Fibroblast of skin of right biceps (primary cell): ENCODE data around the gene UROD.
A peak's percentile ranks its signal among the peaks of the same experiment; 100 is the strongest.

Experiments used
- DNase-seq: peaks from one replicate; pipeline ENCODE4 v3.0.0-alpha.2; 2013

UROD gene

DNA sequence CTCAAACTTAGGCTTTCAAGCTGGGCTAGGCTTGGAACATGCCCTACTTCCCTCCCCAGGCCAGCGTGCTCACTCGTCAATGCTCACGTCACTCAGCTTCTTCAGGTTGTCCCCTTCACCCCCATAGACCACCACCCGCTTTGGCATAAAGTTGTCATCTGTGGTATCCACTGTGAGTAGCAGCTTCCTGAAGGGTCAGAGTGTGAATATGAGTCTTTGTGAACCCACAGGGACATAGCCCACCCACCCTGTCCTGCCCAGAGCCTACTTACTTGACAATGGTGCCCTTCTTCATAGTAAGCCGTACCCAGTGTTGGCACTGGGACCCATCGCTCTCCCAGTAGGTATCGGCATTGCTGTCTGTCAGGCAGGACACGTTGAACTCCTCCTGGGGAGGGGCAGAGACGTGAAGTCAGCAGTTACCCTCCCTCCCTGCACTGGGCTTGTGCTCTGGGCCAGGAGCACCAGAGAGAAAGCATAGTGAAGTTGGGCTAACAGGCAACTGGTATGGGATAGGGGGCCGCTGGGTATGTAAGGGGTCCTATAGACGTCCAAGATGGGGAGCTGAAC, 2.7 kb upstream of the UROD start:
- no peak for DNase-seq

DNA sequence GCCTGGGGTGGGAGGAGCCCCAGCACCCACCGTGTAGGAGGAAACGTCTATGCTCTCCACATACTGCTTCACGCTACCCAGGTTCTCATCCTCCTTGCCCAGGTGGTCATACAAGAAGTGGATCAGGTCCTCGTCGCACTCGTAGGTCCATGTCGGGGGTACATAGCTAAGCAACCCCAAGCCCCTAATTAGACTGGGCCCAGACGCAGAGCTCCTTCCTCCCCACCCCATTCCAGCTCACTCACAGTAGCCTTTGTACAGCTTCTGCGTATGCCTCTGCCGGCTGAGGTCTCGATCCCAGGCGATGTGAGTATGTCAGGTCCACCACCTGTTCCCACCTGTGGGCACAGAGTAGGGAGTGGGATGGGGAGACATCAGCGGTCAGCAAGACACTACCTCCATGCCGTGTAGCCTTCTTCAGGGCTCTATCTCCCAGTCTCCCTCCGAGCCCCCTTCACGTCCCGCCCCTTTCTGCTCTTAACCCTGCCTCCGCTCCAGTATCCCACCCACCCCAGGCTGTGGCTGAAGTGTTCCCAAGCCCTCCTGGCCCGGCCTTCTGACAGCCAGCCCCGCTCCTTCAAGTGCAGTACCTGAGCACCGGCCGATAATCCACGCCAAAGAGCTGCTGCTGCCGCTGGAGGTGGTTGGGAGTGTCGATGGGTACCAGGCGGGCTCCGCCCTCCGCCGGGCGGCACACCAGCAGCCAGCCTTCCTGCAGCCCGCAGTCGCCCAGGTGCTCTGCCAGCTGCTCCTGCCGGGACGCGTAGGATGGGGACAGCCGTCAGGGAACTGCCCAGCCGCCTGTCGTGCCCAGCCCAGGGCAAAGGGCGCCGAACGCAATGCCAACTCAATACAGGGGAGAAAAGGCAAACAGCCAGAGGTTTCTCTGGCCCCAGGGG, 1.8 kb upstream of the UROD start:
- no peak for DNase-seq

DNA sequence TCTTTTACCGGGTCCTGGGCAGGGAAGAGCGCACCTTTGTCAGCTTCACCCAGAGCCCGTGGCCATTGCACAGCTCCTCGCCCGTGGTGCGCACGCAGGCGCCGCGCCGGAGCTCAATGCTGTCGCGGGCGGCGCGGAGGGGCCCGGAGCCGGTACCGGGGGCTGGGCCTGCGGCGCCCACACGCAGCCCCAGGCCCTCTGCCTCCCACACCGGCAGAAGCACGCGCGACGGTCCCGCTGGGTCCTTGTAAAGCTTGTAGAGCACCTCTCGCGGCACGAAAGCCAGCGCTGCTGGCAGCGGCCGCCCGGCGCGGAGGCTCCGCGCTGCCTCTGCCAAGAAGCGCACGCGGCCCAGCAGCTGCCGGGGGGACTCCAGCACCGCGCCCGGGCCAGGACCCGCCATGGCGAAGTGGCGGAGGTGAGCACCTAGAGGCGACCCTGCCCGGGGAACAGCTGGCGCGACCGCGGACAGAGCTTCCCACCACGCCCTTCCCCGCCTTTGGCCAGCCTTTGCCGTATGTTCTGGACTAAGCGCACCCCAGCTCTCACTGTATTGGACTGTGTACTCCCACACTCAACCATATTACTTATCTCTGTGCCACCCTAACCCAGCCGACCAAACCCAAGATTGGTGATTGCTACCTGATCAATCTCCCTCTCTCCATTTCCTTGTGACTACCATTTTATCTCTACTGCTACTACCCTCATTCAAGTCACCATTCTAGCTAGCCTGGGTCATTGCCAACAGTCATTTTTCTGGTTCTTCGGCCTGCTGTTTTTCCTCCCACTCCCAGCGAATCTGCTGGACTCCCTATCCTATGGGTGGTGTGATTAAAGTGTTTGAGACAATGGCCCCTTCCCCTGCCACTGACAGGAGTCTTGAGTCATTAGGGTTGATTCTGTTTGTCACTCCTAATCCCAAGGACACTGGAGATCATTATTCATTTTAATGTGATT, 921 bp upstream of the UROD start, which contains the start of gene HECTD3:
Gene HECTD3, minus strand, starts transcription at position 470 of the 957 bp plus-strand sequence. Its CDS starts 67 bp downstream, at position 403.
- DNase-seq: peak; percentile 69

DNA sequence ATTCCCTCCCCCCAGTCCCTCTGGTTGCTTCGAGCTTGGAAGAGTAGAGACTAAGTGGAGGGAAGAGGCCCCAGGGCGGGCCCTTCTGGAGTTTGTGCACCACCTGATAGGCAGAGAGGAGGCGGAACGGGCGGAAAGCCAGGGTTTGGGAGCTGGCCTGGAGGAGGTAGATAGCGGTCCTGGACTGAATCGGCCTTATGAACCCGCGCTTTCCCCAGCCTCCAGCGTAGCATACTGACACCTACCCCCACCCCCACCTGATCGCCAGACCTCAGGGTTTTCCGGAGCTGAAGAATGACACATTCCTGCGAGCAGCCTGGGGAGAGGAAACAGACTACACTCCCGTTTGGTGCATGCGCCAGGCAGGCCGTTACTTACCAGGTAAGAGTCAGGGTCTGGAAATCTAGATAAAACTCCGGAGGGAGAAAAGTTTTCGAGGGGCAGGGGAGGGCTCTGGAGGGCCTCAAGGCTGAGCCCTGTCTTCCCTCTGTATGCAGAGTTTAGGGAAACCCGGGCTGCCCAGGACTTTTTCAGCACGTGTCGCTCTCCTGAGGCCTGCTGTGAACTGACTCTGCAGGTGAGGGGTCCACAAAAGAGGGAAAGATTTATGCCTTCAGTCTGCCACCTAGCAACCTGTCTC, 705 bp downstream of the UROD start:
- DNase-seq: peak; percentile 46

DNA sequence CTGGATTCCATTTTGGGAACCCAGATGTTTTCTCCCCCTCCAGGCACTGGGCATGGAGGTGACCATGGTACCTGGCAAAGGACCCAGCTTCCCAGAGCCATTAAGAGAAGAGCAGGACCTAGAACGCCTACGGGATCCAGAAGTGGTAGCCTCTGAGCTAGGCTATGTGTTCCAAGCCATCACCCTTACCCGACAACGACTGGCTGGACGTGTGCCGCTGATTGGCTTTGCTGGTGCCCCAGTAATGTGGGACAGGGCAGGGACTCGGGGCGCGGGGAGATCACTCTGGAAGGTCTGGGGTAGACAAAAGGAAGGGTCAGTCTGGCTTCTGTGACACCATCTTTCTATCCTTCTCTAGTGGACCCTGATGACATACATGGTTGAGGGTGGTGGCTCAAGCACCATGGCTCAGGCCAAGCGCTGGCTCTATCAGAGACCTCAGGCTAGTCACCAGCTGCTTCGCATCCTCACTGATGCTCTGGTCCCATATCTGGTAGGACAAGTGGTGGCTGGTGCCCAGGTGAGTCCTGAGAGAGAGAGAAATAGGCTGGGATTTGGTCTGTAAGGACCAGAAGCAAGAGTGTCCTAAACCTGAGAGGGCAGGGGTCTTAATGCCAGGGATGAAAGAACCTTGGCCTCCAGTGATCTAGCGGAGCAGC, 1.6 kb downstream of the UROD start:
- DNase-seq: no peak

DNA sequence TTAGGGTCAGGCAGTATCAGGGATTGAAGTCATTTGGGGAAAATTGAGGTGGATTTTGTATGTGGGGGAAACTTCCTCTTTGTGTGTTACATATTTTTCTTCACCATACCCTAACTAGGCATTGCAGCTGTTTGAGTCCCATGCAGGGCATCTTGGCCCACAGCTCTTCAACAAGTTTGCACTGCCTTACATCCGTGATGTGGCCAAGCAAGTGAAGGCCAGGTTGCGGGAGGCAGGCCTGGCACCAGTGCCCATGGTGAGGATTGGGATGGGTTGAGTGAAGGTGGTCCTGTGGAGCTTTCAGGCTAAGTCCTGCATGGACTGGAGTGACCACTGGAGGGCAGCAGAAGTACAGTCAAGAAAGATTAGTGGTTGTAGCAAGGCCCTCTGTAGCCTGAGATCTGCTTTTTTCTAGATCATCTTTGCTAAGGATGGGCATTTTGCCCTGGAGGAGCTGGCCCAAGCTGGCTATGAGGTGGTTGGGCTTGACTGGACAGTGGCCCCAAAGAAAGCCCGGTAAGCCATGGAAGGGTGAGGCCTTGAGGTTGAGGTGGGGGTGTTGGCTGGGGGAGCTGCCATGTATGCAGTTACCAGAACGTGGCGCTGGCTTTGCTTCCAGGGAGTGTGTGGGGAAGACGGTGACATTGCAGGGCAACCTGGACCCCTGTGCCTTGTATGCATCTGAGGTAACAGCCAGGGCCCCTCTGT, 2.4 kb downstream of the UROD start:
- peak; percentile 73 for DNase-seq

DNA sequence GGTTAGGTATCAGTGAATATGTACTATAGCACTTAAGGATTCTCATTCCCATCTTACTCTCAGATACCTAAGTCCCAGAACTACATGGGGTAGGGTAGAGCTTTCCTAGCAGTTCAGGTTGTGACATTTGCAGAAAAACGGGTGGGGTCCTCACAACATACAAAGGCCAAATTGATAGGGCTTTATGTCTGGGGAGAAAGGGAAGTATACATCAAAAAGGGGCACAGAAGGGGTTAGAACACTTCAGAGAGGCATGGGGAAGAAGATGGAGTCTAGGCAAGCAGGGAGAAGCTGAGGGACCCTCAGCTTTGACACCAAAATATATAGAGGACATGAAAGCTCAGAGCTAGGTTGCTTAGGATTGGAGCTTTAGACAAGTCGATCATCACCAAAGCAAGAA, 3.6 kb downstream of the UROD start:
- DNase-seq: no peak

DNA sequence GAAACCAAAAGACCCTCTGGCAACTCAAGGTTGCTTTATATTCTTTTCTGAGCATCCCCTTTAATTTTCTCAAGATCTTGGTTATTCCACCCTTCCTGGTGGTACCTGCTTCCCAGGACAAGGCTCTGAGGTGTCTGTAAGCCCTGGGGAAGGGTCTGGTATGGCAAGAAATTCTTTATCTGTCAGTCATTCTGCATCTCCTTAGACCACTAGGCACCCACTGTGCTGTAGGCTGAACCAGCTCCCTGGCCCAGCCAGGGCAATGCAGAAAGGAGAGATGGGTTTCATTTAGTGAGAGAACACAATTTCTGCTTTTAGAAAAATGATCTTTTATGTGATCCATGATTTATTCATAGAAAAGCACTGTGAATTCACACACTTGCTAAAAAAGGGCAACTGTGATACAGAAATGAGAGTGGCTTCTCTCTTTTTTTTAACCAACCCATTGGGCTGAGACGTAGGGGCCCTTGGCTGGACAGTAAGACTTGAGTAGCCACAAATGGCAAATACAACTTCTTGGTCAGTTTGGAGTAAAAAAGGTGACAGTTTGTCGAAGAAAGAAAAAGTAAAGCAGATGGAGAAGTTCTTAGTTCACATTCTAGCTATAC, 4.1 kb downstream of the UROD start:
- no peak for DNase-seq

DNA sequence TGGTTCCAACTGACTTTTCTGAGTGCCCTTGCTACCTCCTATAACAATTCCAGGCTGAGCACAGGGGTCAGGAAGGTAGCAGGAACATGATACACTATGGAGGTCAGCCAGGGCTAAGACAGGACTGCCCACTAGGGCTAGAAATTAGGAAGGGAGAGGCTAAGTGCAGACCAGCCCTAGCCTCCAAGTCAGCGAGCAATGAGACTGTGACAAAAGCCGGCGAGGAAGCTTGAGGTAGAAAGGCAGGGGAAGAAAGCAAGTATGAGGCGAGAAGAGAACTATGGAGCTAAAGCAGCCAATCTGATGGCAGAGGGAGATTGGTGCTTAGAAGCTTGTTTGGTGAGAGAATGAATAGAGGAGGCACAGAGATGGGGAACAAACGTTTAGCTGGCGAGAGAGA, 4.7 kb downstream of the UROD start:
- DNase-seq: no peak

DNA sequence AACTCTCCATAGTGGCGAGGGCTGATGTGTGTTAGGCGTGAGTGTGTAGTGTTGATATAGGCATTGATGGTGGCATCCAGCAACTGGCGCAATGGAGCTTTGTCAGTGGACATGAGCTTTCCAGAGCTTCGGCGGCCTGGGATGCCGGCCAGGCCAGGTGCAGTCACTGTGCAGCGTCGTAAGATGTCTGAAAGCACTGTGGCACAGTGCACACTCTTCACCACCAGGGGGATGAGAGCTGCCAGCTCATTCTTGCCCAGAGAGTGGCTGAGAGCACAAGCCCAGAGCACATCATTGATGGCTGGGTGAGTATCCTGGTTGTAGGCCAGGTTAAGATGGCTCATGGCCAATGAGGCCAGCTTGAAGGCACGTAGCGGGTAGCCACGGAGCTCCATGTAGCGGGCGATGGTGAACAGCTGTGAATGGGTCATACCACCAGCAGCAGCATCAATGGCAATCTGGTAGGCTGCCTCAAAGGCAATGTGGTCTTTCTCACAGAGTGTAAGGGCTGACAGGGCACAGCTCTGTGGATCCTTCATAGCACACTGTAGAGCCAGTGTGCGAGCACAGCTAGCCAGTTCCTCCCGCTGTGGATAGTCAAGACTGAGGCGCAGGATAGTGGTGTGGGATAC, 6.7 kb downstream of the UROD start:
- DNase-seq: peak; percentile 42

DNA sequence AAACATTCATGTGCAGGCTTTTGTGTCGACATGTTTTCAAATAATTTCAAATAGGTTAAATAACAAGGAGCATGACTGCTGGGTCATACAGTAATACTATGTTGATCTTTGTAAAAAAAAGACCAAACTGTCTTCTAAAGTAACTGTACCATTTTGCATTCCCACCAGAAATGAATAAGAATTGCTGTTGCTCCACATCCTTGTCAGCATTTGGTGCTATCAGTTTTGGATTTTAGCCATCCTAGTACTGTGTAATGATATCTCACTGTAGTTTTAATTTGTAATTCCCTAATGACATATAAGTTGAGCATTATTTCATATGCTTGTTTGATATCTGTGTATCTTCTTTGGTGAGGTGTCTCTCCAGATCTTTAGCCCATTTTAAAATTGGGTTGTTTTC, 11.6 kb downstream of the UROD start:
- DNase-seq: no peak

DNA sequence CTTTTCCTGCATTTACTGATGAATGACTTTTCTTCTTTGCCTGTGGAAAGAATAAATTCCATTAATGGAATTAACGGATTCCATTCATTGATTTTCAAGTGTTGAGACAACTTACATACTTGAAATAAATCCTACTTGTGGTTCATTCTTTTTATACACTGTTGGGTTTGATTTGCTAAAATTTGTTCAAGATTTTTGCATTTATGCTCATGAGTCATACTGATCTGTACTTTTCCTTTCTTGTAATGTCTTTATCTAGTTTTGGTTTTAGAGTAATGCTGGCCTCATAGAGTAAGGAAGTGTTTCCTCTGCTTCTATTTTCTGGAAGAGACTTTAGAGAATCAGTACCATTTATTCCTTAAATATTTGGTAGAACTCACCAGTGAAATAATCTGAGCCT, 14.4 kb downstream of the UROD start:
- no peak for DNase-seq

DNA sequence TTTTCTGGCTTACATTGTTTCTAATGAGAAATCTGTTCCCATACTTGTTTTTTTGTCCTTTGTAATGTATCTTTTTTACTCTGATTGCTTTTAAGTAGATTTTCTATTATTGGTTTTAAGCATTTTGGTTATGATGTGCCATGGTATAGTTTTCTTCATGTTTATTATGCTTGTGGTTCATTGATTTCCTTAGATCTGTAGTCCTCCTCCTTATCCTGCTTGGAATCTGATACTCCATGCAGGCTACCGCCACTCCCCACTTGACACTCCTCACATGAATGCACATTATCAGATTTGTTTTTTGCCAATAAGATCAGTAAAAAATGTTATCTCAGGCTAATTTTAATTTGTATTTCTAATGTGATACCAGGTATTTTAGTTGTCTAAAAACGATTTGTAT, 20.8 kb downstream of the UROD start:
- DNase-seq: no peak

DNA sequence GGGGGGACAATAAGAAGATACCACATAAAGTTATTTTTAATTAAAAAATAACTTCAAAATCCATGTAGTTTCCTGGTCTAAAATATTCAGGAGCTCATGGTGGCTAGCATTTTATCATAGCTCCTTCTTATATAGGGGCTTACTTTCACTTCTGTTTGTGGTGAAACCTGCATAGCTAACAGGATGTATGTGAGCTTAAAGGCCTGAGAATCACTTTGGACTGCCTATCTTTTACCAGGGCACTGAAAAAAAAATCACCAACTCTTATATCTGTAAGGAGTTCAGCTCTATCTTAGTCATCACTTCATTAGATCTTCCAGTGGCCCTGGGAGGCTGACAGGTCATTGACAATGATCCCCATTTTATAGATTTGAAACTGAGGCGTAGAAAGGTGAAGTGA, 21.3 kb downstream of the UROD start:
- no peak for DNase-seq

DNA sequence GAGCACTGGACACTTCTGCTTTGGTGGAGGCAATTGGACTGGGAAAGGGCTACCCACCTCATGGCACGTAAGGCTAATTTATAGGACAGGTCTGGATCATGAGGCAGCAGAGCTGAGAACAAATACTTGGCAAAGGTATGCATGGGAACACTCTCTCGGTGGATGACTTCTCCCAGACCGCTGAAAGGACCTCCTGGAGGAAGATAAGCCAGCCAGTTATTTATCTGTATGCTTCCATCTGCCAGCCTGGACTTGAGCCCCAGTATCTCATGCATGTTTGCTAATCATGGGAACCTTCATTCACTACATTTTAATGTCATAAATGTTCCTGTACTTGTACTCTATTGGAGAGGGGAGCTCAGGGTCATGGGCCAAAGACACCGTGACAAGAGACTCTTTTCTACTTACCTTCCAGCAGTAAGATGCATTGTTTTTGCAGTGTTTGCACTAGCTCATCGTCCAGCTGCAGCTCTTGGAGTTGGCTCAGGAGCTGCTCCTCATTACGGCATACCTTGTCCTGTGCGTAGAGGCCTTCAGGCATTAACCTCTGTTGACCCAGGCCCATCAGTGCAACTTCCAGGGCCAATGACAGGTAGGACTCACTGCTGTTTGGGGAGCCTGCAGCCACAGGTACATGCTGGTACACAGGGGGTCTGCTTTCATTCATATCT, 23.7 kb downstream of the UROD start:
- DNase-seq: no peak

DNA sequence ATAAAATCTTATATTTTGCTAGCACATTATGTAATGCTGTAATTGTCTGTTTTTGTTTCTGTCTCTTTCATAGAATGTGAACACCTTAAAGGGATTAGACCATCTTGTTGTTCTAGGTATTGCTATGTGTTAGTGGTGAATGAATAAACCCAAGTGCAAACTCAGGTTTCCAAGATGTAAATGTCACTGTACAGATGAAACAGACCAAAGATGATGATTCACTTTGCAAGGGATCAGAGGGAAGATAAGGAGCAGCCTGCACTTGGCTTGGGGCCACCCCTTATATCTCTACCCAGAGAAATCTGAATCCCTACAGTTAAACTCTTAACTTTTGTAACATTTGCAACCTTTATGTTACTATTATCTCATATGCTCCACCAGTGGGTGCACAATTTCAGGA, 25.4 kb downstream of the UROD start:
- DNase-seq: no peak

DNA sequence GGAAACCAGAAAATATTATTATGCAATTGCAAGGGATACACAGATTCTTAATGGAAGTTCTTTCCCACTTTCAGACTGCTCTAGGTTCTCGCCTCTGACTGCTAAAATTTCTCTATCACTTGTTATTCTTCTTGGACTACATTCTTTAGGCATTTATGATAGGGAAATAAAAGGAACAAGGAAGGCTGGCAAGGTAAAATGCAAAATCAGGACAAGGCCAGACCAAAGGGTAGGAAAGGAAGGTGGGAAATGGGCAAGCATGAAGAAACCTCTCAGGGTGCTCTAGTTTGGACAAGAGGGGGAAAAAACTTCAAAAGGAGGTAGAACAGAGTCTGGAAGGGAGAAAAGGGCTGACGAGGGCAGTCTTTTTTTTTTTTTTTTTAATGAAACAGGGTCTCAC, 26.2 kb downstream of the UROD start:
- DNase-seq: no peak

DNA sequence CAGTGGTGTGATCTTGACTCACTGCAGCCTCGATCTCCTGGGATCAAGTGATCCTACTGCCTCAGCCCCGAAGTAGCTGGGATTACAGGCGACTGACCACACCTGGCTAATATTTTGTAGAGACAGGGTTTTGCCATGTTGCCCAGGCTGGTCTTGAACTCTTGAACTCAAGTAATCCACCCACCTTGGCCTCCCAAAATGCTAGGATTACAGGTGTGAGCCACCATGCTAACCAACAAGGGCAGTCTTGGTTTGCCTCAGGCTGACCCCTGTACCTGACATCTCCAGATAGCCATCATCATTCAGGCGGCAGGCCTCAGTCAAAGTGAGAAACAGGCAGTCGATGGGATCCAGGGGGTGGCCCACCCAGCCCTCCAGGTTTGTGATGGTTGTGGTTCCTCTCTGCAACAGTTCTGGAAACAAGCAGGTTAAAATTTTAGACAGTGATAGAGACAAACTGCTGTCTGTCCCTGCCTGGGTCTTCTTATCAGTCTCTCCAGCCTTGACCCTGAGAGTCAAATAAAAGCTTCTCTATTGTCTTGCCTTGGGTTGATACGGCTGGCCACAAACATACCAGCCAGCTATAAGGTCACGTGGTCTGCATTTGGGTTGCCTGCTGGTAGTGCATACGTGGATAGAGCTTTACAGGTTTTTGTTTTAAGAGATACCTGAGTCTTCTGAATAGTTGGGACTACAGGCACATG, 26.8 kb downstream of the UROD start:
- no peak for DNase-seq

DNA sequence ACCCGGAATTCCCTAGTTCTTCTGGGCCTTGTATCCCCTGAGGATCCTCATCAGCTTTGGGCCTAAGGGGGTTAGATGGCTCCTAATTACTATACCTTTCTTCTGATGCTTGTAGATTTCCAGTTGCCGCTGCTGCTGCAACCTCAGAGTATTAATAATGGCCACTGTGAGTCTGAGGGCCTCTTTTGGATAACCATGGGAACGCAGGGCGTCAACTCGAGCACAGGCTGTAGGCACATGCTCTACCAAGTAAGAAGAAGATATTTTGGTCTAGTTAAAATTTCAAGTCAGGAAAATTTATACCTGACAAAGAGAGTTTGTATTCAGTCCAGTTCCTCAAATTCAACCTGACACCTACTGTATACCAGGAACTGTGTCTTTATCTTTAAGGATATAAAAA, 28.2 kb downstream of the UROD start:
- no peak for DNase-seq
